Breast epithelium (tissue), 3 donors: ENCODE data around the gene SKAP1.
"Not testable (repeated sequence)": the region's sequence is repeated elsewhere in the genome, so short reads cannot be mapped to it uniquely, and the experiment has no call there.

Experiments used
- CTCF ChIP-seq, 3 donors: fragments of 450-650 bp; IDR thresholded peaks; one replicate each; pipeline ENCODE4 v1.5.1; 2016 to 2017; ENCODE audit warnings: antibody characterized with exemption in 3 of 3, mild to moderate bottlenecking in 3 of 3, moderate library complexity in 3 of 3
- POLR2A ChIP-seq: fragments of 450-650 bp; IDR thresholded peaks from one replicate; pipeline ENCODE4 v1.6.1; 2016; ENCODE audit warnings: antibody characterized with exemption, mild to moderate bottlenecking, moderate library complexity
- POLR2AphosphoS5 ChIP-seq, 3 donors: sonication (generic); formaldehyde crosslinking; IDR thresholded peaks; one replicate each; pipeline ENCODE4 v1.6.1; 2017; ENCODE audit warnings: antibody characterized with exemption in 3 of 3

DNA sequence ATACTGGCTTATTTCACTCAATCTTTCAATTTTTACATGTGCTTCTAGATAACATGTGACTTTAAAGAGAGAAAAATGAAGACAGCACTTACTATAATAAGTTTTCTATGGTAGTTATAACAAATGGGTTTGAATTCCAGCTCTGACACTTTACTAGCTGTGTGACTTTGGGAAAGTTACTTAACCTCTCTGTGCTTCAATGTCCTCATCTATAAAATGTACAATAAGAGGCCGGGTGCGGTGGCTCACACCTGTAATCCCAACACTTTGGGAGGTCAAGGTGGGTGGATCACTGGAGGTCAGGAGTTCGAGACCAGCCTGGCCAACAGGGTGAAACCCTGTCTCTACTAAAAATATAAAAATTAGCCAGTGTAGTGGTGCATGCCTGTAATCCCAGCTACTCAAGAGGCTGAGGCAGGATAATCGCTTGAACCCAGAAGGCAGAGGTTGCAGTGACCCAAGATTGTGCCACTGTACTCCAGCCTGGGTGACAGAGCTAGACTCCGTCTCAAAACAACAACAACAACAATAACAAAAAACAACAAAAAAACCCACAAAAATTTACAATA, 184.5 kb downstream of the SKAP1 start:
- TF ChIP-seq CTCF (IDR thresholded peaks at IDR 0.05); POLR2A; POLR2AphosphoS5 (IDR thresholded peaks at IDR 0.05): not testable (repeated sequence)
